CD4-positive, alpha-beta T cell treated with Interleukin-4 for 4 hours (primary cell): ENCODE data around the gene SPINK5.
"Not testable (repeated sequence)": the region's sequence is repeated elsewhere in the genome, so short reads cannot be mapped to it uniquely, and the experiment has no call there.

Experiments
- DNase-seq: peaks from one replicate; pipeline ENCODE4 v3.0.0-alpha.2; 2020

Gene SPINK5, protein sequence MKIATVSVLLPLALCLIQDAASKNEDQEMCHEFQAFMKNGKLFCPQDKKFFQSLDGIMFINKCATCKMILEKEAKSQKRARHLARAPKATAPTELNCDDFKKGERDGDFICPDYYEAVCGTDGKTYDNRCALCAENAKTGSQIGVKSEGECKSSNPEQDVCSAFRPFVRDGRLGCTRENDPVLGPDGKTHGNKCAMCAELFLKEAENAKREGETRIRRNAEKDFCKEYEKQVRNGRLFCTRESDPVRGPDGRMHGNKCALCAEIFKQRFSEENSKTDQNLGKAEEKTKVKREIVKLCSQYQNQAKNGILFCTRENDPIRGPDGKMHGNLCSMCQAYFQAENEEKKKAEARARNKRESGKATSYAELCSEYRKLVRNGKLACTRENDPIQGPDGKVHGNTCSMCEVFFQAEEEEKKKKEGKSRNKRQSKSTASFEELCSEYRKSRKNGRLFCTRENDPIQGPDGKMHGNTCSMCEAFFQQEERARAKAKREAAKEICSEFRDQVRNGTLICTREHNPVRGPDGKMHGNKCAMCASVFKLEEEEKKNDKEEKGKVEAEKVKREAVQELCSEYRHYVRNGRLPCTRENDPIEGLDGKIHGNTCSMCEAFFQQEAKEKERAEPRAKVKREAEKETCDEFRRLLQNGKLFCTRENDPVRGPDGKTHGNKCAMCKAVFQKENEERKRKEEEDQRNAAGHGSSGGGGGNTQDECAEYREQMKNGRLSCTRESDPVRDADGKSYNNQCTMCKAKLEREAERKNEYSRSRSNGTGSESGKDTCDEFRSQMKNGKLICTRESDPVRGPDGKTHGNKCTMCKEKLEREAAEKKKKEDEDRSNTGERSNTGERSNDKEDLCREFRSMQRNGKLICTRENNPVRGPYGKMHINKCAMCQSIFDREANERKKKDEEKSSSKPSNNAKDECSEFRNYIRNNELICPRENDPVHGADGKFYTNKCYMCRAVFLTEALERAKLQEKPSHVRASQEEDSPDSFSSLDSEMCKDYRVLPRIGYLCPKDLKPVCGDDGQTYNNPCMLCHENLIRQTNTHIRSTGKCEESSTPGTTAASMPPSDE

DNA sequence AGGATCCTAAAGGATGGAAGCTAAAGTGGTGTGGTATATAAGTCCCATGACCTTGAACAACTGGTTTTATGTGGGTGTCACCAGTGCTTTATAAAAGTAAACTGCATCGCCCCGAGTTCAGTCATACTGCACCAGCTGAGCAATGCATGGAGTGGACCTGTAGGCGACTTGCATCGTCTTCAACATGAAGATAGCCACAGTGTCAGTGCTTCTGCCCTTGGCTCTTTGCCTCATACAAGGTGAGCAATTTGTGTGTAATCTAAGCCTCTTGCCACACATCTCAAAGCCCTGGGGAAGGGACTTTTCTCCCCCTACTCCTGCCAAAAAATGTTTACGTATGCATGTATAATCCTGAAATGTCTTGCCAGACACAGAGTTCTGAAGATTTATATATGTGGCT is at the start of gene SPINK5:
Gene SPINK5, plus strand, starts transcription at position 120 of the 400 bp plus-strand sequence. Its CDS starts 65 bp downstream, at position 185.
- DNase-seq = no peak

DNA sequence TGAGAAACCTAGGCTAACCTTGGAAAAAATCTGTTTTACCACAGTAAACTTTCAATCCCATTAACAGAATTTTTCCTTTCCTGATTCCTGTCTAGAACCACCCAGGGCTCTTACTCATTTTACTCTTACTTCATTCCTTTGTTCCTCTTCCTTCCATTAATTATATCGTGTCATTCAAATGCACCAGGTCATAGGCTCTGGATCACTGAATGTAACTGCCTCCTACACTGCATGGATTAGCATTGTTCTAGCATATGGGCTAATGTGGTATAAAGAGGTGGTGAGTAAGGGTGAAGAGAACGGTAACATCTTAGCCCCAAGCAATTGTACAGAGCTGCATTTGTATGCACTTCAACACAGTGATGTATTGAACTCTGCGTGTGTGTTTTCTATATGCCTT is 49.5 kb upstream of the SPINK5 start:
- no peak for DNase-seq

DNA sequence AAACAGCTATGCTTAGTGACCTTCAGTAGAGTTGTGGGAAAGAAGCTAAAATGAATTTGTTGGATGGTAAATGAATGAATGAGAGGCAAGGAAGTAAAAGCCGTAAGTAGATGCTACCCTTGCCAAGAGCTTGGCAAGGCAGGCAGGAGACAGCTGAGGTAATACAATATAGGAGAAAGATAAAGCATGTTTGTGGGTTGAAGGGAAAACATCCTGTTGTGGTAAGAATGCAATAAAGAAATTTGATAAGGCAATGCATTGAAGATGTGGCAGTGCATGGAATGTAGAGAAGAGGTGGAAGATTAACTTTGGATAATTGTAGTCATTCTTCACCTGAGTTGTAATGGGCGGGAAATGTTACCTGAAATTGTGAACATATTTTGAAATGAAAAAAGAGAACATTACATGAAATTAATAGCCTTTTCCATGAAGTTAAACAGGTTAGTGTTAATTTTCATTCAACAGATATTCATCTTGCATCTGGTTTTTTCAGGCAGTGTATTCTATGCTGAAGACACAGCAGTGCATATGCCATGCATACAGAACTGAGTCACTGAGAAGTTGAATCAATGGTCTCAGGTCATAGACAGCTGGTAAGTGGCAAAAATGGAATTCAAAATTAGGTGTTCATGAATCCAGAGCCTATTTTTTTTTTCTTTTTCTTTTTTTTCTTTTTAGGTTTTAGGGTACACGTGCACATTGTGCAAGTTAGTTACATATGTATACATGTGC is 43.4 kb upstream of the SPINK5 start:
- no peak for DNase-seq

DNA sequence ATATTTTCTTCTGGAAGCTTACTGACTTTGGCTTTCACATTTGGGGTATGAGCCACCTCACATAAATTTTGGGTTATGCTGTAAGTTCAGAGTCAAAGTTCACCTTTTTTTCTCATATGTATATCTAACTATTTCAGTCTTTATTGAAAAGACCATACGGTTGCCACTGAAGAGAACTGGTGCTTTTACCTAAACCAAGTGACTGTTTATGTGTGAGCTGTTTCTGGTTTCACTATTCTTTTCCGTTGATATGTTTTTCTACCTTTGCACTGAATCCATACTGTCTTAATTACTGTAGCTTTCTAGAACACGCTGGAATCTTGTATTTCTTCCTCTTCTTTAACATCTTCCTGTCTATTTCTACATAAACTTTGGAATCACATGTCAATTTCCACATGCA is 36.3 kb upstream of the SPINK5 start:
- no peak for DNase-seq

DNA sequence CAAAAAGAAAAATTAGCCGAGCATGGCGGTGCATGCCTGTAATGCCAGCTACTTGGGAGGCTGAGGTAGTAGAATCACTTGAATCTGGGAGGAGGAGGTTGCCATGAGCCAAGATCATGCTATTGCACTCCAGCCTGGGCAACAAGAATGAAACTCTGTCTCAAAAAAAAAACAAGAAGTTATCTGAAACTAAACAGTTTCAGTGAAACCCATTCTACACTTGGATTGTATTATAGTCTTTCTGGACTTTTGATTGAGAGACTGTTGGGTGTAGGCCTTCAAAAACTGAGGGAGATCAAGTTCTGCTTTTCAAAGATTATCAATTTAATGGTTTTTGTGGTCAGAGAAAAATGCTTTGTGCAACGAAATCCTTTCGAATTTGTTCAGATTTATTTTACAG is 34.6 kb upstream of the SPINK5 start:
- DNase-seq = no peak

DNA sequence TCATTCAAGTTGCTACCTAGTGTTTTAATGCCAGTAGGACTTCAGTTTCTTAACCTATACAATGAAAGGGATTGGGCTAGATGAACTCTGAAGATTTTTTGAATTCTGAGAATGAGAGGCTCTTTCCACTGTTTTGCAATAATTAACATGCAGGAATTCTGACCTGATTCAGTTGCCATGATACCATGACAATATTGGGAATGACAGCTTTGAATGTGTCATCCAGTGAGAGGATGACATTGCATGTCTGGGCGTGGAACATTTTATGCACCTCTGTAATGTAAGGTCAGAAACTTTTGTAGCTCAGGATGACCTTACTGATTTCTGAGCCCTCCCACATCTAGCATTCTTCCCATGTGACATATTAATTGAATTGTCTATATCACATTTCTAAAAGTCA is 30.6 kb upstream of the SPINK5 start:
- DNase-seq = no peak

DNA sequence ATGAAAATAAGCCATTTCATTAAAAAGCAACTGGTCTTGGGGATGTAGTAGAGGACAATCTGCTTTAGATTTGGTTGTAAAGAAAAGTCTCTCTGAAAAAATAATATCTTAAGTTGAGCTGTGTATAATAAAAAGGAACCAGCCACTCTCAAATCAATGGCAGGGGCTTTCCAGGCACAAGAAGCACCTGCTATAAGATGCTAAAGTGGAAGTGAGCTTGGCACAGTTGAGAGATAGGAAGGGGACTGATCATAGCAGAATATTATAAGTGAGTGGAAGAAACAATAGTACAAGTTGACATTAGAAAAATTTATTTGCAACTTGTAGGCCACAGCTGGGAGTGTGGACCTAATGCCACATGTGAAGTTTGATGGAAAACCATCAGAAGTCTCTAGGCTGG is 28.1 kb upstream of the SPINK5 start:
- no peak for DNase-seq

DNA sequence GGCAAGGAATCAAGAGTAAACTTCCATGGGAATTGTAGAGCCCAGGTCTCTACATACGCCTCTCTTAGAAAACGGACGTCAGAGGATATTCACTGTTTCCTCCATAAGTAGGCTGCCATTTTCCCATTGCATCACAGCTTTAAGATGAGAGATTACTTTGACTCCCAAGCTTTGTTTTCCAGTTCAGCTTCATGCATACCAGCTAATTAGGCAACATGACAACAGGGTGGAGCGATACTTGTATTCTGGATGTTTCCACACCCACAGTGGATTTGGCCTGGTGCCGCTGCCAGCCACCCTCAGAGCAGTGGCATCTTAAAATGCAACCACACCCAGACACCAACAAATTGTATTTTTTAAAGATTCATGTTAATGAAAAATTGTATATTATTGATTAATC is 20.9 kb upstream of the SPINK5 start:
- DNase-seq = no peak

DNA sequence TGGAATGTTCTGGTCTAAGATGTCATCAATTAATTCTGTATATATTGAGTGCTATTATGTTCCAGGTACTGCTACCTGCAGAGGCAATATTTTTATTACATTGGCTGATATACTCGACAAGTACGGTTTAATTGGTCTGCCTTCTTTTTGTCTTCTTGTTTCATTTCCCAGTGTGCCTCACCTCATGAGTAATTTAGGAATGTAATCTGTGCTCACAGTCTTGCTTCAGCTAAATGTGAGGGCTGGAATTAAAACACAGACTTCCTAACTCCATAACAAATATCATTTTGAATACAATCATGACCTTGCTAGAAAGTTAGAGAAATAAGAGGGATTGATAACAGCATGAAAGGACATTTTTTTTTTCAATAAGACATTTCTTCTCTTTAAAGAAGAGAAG is 20.1 kb upstream of the SPINK5 start:
- DNase-seq = no peak

DNA sequence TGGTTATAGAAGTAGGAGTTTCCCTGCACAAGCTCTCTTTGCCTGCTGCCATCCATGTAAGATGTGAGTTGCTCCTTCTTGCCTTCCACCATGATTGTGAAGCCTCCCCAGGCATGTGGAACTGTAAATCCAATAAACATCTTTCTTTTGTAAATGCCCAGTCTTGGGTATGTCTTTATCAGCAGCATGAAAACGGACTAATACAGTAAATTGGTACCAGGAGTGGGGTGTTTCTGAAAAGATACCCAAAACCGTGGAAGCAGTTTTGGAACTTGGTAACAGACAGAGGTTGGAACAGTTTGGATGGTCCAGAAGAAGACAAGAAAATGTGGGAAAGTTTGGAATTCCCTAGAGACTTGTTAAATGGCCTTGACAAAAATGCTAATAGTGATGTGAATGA is 8.6 kb upstream of the SPINK5 start:
- DNase-seq = not testable (repeated sequence)

DNA sequence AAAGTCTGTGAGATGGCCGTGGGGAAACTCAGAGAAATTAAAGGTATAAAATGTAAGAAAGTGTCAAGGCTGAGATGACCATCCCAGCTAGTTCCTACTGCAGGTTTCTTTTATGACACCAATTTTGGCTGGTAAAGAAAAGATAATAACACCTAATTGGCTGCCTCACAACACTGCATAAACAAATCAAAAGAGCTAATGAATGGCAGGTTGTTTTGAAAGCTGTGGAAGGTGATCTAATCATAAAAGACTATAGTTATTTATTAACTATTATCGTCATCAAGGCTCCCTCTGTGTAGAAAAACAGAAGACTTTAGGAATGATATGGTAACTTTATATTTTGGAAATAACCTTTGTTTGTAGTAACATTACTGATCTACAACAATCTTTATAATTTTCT is 3.5 kb upstream of the SPINK5 start:
- no peak for DNase-seq

DNA sequence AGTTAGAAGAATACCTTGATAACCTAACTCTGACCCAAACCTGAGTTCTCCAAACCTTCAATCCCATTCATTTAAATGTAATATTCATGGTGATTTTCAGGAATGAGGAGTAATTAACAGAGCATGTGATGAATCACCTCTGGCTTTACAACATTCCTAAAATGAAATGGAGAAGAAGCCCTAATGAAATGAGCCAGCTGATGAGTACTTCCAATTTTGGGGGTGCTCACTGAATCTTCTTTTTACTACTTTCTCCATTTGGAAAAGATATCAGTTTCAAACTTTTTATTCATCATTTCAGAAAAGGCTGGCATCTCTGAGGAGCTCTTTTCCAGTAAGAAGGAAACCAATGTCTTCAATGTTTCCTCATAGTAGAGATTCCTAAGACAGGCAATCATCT is 2.9 kb upstream of the SPINK5 start:
- no peak for DNase-seq

DNA sequence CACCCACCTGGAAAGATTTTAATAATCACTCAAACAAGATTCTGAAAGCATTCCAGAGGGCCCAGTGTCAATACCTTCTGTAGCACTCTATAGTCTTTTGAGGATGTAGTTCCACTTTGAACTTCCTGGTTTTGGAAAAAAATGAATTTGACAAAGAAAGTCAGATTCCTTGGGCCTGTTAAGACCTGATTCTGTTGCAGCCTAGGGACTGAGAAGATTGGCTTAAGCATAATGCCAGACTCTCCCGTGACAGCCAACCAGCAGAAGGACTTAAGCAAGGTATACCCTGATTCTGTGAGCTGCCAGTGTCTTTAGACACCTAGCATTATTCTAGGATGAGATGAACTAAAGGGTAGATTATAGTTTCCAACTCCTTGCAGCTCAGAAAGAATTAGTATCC is 6.8 kb downstream of the SPINK5 start:
- DNase-seq = no peak

DNA sequence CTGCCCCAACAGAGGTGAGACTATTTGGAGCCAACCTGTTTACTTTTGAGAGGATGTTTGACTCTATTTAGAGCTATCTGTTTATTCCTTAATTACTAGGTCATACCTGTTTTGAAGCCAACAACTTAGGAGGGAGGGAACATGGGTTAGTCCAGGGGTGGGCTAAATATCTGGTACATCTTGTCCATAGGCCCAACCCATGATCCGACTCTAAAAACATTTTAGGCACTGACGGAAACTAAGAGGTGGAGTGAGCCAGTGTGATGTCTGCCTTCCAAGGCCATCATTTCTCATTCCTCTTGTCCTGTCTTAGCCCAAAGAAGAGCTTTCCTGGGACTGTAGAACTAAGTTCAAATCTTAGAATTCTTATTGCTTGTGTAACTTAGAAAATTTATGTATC is 8.4 kb downstream of the SPINK5 start:
- no peak for DNase-seq

DNA sequence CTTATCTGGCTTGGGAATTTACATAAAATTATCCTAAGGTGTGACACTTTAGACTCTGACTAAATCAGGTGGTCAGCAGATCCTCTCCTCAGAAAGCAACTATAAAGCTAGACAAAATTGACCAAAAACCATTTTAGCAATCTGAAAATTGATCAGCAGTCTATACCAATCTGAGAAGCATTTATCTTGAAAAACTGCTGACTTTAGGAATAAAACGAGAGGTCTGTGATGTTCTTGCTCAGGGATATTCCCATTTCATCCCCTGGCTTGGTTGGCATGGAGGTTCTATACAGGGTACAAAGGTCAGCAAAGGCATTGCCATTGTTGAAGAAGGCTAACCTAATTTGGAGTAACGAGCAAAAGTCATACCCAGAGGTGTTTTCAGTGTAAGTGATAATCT is 11.7 kb downstream of the SPINK5 start:
- no peak for DNase-seq

DNA sequence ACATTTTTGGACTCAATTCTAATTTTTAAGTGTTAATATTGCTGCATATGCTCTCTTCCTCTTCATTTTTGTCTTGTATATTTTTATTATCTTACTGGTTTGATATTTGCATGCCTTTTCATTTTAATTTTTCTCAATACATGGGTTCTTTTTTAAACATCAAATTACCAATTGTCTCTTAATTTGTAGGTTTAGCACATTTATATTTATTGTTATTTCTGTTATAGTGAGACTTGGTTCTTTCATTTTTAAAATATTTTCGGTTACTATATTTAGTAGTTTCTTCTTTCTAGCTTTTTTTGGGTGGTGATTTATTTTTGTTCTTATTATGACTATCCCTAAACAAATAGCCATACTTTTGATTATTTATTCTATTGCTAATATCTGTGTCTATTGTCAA is 19.4 kb downstream of the SPINK5 start:
- no peak for DNase-seq

DNA sequence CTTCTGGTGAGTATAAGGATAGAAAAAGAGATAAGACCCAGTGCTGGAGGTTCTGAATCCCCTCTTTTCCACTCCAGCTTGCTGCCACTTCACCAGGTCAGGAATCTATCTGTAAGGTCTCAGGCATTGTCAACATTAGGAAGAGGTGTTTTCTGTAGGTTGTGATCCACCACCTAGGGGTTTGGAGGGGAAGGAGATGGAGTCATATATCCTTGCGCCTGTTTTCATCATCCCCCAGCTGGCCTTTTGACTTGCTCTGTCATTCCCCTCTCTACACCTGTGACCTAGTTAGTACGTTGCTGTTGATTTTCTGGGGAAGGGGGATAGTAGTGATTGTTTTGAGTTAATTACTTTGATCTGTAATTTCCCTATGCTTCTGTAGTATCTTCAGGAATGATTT is 20.5 kb downstream of the SPINK5 start:
- no peak for DNase-seq

DNA sequence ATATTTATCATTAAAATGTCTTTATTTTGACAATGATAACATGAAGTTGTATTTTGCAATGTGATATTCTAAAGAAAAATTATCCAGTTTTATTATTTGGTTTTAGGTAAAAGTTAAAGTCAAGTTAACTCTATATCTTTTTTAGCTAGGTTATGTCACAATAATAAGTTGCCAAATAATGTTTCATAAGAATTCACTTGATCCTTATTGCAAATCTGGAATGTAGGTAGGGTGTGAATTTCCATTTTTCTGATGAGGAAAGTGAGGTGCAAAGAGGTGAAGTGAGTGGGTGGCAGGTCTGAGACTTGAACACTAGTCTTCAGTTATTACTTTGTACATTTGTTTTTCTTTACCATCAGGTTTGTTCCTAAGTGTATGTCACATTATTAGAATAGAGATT is 21.5 kb downstream of the SPINK5 start:
- DNase-seq = no peak

DNA sequence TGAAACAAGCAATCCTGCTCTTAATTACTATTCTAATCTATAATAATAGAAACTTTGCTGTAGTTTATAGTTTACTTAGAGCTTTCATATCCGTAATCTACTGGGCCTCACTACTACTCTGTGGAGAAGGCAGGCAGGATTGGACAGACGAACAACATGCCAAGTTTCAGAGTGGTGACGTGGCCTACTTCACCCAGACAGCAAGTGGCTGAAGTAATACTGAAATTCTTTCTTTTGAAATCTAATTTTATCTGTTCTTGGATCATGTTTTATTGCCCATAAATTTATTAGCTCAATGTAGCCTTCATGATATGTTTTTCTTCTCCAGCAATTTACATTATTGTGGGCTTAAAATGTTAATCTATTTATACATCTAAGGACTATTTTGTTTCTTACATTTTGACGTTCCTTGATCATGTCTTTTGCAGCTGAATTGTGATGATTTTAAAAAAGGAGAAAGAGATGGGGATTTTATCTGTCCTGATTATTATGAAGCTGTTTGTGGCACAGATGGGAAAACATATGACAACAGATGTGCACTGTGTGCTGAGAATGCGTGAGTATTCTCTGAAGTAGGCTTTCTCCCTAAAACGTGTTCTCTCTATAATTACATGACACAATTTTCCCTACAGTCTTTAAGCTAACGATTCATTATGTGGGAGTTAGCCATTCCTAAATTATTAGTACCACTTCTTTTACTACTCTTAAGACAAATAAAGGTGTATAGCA is 22.4 kb downstream of the SPINK5 start:
- DNase-seq = no peak

DNA sequence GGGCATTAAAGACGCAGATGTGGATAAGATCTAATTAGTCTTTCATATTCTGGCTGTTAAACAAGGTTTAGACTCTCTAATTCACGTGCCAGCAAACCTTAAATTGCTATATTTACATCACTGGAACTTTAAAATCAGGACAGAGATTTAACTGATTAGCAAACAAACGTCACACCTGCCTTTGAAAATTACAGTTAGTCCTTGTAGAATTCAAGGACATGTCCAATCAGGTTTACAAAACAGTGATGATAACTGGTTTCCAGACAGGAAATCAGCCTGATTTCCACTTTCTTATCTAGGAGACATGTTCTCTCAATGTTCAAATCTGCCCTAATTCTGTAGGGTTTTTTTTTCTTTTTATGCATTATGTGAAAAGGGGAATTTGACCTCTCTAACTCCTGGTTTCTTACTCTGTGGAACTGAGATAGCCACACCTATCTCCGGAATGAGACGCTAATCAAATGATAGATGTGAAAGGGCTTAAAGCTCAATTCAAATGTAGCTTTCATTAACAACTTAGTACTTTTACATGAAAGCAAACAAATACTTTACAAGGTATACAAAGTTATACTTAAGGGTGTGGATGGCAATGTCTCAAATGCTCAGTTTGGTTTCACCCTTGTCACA is 26.5 kb downstream of the SPINK5 start:
- no peak for DNase-seq

DNA sequence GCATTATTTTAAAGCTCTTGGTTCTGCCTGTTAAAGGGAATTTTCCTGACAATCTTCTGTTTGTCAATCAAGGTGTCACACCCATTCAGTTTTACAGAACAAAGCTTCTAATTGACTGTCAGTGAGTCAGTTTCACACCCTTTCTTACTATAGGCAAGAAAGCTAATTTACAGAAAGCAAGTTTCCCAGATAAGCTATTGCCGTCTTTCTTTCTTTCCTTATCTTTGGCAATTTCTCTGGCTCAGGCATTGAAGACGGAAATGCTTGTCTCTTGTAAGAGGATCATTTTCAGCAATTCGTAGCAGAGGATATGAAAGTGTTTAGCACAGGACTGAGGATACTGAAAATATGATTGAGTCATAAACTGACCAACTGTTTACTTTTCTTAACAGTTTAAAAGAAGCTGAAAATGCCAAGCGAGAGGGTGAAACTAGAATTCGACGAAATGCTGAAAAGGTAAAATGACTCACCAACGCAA is 27.0 kb downstream of the SPINK5 start:
- no peak for DNase-seq
